GM12873 (cell line): ENCODE results near the gene DNAI4.

ENCODE experiments used
- CTCF ChIP-seq: IDR thresholded peaks from 2 replicates; pipeline ENCODE4 v1.5.1; 2012; ENCODE audit warnings: low read depth, mild to moderate bottlenecking, moderate library complexity, low read length, control low read depth; ENCODE audit not compliant: insufficient read depth; ENCODE audit errors: missing control alignments

Gene DNAI4

GRCh38 chr1:66779475-66780078, 145.1 kb downstream of the DNAI4 start:
- no peak for TF ChIP-seq CTCF

GRCh38 chr1:66778969-66779368, 145.7 kb downstream of the DNAI4 start:
- no peak for TF ChIP-seq CTCF

GRCh38 chr1:66778266-66778665, 146.4 kb downstream of the DNAI4 start:
- TF ChIP-seq CTCF = no peak

- TF ChIP-seq CTCF = no peak
These were observed 146.8 kb downstream of the DNAI4 start for GRCh38 chr1:66777831-66778230.

DNA sequence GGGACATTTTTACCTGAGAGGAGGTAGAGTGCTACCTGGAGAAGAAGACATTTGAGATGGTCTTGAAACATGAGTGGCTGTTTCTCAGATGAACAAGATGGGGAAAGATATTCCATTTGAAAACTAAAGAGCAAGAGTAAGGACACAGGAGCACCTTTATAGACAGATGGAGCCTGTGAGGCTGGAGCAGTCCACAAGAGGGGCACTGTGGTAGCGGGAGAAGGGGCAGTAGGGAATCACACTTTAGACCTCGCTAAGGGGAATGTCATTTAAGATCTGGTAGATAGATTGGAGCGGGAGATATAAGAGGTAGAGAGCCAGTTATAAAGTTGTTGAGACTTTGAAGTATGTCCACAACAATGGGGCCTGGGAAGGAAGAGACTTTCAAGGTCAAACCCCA, 149.0 kb downstream of the DNAI4 start:
- no peak for TF ChIP-seq CTCF

DNA sequence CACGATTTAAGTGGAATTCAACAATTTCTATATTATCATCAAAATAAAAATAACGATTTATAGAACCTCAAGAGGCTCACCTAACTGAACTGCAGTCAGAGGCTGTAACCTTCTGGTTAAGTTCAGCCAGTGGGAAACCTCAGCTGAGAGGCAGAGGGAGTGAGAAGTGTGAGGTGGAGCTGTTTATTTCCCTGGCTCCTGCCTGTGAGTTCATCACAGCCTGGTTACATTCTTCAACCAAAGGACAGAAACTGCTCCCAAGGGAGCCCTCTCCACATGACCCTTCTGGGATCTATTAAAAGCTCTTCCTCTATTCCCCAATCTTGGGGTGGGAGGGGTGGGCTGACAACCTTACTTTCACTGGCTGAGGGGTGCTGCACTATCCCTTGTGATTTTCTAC, 150.2 kb downstream of the DNAI4 start:
- no peak for TF ChIP-seq CTCF

GRCh38 chr1:66773227-66773626, 151.4 kb downstream of the DNAI4 start:
- no peak for TF ChIP-seq CTCF
